ENCODE measurements around the gene ZNF487. TPM values are rescaled to one million over a fixed set of nuclear protein-coding genes. Genes with fewer than 3 reads are reported as not detected.
A peak's percentile ranks its signal among the peaks of the same experiment; 100 is the strongest.
"Not testable (repeated sequence)": the region's sequence is repeated elsewhere in the genome, so short reads cannot be mapped to it uniquely, and the experiment has no call there.

The ZNF487 gene
- polyA plus RNA-seq, 3 donors, result 4.2 to 4.8 (median 4.4) TPM

GRCh38 chr10:43402880-43403452 is 33.9 kb upstream of the ZNF487 start:
- WGBS, 3 donors, result 84 to 86% (median 85%) methylated on average over 7 of the region's 7 CpGs
- no peak overlapping the region for H3K27ac ChIP-seq (ENCODE audit: low read depth, low read length)

- WGBS, 3 donors, result 71 to 73% (median 72%) methylated on average over 14 of the region's 14 CpGs
Observed at GRCh38 chr10:43403911-43404703, 32.8 kb upstream of the ZNF487 start.

DNA sequence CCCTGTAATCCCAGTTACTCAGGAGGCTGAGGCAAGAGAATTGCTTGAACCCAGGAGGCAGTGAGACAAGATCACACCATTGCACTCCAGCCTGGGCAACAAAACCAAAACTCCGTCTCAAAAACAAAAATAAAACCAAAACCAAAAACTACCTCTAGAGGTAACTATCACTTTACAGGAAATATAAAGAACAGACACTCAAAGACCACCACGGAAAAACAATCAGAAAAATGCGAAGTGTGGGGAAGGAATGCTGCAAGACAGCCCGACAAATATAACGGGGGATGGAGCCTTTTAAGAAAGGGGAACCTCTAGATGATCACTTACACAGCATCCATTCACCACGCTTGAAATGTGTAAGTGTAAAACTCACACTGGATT is 32.2 kb upstream of the ZNF487 start:
- no peak overlapping the region for H3K27ac ChIP-seq (ENCODE audit: low read depth, low read length)
- 35 to 70% (median 39%) methylated on average over 6 of the region's 6 CpGs for WGBS, 3 donors

More at GRCh38 chr10:43403911-43404703, 32.8 kb upstream of the ZNF487 start:
- no peak overlapping the region for H3K27ac ChIP-seq (ENCODE audit: low read depth, low read length)

- peak overlapping the region; percentile 99 for H3K27ac ChIP-seq (ENCODE audit: low read depth, low read length)
- 0 to 1% (median 1%) methylated on average over 49 to 59 of the region's 59 CpGs for WGBS, 3 donors
Observed at GRCh38 chr10:43407148-43407575, 29.7 kb upstream of the ZNF487 start.

DNA sequence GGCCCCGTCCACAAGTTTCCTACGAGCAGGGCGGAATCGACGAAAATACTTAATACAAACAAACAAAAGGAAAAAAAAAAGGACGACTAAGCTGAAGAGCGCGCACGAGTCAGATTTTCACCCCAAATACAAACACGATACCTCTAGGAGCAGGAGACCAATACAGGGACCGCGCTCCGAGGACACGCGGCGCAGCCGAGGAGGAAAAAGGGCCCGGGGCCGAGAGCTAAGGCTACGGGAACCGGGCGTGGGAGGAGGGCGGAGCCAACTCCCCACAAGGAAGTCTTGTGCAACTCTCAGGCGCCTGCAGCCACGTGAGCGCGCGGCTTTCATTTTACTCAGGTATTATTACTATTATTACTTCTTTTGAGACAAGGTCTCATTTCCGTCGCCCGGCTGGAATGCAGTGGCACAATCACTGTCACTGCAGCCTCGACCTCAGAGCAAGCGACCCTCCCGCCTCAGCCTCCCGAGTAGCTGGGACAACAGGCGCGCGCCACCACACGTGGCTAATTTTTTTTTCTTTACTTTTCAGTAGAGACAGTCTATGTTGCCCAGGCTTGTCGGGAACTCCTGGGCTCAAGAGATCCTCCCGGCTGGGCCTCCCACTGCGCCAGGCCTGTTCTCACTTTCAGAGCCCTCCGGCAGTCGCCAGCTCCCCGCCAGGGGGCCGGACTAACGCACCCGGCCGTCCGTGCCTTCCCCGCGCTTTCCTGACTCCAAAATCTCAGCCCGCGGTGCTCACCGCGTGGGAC is 29.2 kb upstream of the ZNF487 start:
- 0% methylated on average over 56 of the region's 56 CpGs for WGBS, 3 donors
- peak overlapping the region; percentile 99 for H3K27ac ChIP-seq (ENCODE audit: low read depth, low read length)

DNA sequence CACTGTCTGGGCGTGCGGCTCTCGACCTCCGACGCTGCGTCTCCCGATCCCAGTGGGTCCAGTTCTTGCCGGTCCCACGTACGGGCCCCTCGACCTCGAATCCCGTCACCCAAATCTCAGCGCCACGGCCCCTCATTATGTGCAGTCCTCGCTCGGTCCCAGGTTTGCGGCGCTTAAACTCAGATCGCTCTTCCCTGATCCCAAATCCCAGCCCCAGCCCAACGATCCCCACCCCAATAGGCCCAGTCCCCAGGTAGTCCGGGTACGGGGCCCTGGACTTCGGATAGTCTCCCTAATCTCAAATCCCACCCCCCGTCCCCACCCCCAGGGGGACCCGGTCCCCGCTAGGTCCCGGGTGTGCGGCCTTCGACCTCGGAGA is 28.6 kb upstream of the ZNF487 start:
- 1 to 2% (median 1%) methylated on average over 31 of the region's 31 CpGs for WGBS, 3 donors
- H3K27ac ChIP-seq (ENCODE audit: low read depth, low read length), result peak overlapping the region; percentile 99

DNA sequence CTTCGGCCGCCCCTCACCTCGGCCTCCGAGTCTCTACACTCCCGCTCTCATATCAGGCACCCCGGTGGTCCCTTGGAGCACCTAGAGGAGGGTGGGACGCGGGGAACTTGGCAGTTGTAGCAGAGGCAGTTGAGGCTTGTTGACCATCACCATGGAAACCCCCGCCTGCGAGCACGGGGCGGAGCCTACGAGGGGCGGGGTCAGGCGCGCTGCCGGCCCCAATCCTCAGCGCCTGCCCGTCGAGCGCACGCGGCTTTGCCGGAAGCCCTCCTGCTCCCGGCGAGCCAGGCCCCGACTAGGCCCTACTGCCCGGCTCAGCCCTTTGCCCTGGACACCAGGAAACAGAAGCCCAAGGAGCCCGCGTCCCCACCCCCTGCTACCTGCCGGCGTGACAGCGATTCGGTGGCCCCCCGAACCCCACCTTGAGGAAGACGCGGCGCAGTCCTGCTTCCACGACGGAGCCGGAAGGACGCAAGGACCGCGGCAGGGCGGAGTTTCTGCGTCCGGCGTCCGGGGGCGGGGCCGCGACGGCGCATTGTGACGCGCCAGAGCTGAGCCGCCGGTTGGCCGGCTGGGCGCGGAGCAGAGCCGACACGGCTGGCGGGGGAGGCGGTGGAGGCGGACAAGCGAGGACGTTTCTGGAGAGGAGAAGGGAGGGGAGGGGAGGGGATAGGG is 28.1 kb upstream of the ZNF487 start, which contains the start of gene HNRNPF:
HNRNPF (minus strand) TSS at position 477 of the 675 bp plus-strand sequence. CDS start 21,302 bp downstream, outside the sequence.
- peak within 1 kb of the TSS; percentile 99 for H3K27ac ChIP-seq (ENCODE audit: low read depth, low read length)
- WGBS, 3 donors, result 0 to 1% (median 1%) methylated on average over 65 to 68 of the region's 68 CpGs

DNA sequence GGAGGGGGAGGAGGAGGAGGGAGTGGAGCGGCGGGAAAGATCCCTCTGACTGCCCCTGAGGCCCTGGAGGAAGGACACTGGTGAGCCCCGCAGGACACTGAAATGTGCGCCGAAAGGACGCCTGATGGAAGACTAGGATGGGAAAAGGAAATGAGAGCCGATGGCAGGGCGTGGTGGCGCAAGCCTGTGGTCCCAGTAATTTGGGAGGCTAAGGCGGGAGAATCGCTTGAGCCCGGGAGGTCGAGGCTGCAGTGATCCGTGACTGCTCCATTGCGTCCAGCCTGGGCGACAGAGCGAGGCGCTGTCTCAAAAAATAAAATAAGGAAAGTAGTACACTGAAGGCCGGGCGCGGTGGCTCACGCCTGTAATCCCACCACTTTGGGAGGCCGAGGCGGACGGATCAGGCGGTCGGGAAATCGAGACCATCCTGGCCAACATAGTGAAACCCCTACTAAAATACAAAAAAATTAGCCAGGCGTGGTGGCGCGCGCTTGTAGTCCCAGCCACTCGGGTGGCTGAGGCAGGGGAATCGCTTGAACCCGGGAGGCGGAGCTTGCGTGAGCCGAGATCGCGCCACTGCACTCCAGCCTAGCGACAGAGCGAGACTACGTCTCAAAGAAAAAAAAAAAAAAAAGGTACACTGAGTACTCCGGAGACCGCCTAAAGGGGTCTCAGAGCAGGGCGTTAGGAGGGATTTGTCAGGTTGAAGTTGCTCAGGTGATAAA is 27.4 kb upstream of the ZNF487 start:
- peak overlapping the region; percentile 91 for H3K27ac ChIP-seq (ENCODE audit: low read depth, low read length)
- WGBS, 3 donors, result 4 to 7% (median 4%) methylated on average over 46 of the region's 46 CpGs

DNA sequence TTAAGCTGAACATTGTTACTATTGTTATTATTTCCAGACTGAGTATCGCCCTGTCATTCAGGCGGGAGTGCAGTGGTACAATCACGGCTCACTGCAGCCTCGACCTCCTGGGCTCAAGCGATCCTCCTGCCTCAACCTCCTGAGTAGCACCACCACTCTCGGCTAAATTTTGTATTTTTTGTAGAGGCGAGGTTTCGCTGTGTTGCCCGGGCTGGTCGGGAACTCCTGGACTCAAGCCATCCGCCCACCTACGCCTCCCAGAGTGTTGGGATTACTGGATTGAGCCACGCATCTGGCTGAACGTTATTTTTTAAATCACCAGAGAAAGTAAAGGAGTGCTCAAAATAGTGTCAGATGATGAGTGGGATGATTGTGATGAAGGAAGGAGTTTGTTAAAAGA is 26.6 kb upstream of the ZNF487 start:
- H3K27ac ChIP-seq (ENCODE audit: low read depth, low read length), result no peak overlapping the region
- WGBS, 3 donors, result 88 to 90% (median 90%) methylated on average over 14 of the region's 14 CpGs

DNA sequence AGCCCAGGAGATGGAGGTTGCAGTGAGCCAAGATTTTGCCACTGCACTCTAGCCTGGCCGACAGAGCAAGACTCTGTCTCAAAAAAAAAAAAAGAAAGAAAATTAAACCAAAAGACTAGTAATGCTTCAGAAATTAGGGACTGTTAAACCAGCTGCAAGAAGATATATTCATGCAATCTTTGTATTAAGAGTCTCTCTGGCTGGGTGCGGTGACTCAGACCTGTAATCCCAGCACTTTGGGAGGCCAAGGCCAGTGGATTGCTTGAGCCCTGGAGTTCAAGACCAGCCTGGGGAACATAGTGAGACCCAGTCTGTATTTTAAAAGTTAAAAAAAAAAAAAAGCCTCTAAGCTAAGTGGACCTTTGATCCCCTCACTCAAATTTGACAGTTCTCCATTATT is 25.4 kb upstream of the ZNF487 start:
- H3K27ac ChIP-seq (ENCODE audit: low read depth, low read length), result no peak overlapping the region
- 78 to 92% (median 89%) methylated on average over 2 of the region's 2 CpGs for WGBS, 3 donors

DNA sequence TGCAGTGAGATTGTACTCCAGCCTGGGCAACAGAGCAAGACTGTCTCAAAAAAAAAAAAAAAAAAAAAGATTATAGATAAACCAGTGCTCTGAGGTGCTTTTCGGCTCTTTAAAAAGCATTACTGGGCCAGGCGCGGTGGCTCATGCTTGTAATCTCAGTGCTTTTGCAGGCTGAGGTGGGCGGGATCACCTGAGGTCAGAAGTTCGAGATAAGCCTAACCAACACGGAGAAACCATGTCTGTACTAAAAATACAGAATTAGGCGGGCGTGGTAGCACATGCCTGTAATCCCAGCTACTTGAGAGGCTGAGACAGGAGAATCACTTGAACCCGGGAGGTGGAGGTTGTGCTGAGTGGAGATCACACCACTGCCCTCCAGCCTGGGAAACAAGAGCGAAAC is 21.4 kb upstream of the ZNF487 start:
- WGBS, 3 donors, result 84 to 89% (median 88%) methylated on average over 10 of the region's 10 CpGs
- H3K27ac ChIP-seq (ENCODE audit: low read depth, low read length), result no peak overlapping the region

DNA sequence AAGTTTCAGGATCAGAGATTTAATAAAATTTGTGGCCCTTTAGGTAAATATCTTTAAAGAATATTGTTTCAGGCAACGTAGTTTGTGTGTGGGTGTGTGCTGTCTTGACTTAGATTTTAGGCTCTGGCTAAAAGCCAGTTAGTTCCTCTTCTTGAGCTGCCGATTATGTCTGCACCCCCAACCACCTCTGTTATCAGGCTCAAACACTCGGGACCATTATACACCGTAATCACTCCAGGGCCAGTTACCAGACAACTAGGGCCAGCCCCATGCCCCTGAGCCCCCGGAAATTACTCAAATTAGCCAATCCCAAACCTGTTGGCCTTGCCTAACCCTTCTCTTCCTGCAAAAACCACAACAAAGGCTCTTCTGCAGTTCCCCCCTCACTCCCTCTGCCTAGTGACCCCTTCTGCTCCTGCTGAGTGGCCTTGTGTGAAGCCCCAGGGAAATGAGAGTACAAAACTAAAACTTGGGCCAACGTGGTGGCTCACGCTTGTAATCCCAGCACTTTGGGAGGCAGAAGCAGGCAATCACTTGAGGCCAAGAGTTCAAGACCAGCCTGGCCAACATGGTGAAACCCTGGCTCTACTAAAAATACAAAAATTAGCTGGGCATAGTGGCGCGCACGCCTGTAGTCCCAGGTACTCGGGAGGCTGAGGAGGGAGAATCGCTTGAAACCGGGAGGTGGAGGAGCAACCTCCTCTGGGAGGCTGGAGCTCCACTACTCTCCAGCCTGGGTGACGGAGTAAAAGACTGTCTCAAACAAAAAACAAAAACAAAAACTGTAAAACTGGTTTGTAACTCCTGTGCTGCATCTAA is 18.8 kb upstream of the ZNF487 start:
- 57 to 74% (median 61%) methylated on average over 14 of the region's 14 CpGs for WGBS, 3 donors
- no peak overlapping the region for H3K27ac ChIP-seq (ENCODE audit: low read depth, low read length)

DNA sequence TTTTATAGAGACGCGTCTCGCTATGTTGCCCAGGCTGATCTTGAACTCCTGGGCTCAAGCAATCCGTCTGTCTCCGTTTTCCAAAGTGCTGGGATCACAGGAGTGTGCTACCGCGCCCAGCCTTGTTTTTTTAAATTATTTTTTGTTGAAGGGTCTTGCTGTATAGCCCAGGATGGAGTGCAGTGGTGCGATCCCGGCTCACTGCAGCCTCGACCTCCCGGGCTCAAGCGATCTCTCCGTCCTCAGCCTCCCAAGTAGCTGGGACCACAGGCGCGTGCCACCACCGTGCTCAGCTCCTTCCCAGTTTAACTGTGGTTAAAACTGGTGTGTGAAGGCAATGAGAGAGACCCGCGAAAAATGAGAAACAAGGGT is 16.9 kb upstream of the ZNF487 start:
- WGBS, 3 donors, result 46 to 65% (median 48%) methylated on average over 18 of the region's 18 CpGs
- no peak overlapping the region for H3K27ac ChIP-seq (ENCODE audit: low read depth, low read length)

DNA sequence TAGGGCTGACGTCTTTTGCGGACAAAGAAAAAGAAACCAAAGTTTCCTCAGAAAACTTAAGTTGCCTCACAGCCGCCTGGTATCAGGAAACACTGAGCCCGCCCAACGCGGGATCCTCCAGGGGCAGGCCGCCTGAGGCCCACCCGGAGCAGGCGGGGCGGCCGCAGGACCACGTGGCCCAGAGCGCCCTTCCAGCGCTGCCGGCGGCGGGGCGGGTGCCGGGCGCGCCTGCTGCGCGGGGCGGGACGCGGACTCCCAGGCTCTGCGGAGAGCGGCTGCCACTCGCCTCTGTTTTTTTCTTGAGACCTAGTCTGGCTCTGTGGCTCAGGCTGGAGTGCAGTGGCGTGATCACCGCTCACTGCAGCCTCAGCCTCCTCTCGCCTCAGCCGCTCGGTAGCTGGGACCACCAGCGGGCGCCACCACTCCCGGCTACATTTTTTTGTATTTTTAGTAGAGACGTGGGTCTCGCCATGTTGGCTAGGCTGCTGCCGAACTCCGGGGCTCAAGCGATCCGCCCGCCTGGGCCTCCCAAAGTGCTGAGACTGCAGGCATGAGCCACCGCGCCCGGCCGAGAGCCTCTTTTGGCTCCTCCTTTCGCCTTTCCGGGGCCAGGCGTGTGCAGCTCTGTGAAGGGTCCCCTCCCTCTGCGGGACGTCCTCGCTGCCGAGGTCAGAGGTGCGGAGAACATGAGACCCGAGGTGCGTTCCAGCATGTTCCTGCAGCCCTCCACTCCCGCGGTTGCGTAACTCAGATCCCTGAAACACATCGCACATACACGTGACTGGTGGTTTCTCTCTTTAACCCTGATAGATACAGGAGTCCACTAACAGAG is 16.3 kb upstream of the ZNF487 start:
- WGBS, 3 donors, result 0 to 1% (median 1%) methylated on average over 55 to 63 of the region's 63 CpGs
- H3K27ac ChIP-seq (ENCODE audit: low read depth, low read length), result peak overlapping the region; percentile 58

GRCh38 chr10:43421201-43421507 is 15.8 kb upstream of the ZNF487 start:
- H3K27ac ChIP-seq (ENCODE audit: low read depth, low read length), result peak overlapping the region; percentile 58
- 21 to 34% (median 22%) methylated on average over 4 of the region's 4 CpGs for WGBS, 3 donors

DNA sequence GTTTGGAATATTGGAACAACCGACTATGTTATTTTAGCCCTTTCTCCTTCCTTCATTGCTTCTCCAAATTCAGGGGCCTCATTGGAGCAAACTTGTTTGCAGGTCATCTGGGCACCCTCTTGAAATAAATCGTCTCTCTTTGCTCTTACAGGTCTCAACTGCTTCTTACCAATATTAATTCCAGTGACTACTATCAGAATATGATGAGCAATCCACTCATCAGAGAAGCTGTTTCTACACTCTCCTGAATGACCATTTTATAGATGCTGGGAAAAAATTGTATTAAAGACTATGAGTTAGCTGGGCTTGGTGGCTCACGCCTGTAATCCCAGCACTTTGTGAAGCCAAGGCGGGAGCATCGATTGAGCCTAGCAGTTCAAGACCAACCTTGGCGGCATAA is 15.4 kb upstream of the ZNF487 start:
- WGBS, 3 donors, result 85 to 93% (median 89%) methylated on average over 6 of the region's 6 CpGs
- H3K27ac ChIP-seq (ENCODE audit: low read depth, low read length), result peak overlapping the region; percentile 42

GRCh38 chr10:43421944-43422343 is 15.0 kb upstream of the ZNF487 start:
- WGBS, 3 donors, result 92 to 95% (median 93%) methylated on average over 4 of the region's 4 CpGs
- not testable (repeated sequence) for H3K27ac ChIP-seq (ENCODE audit: low read depth, low read length)

Measured in adipose tissue (tissue), 3 donors.